OCI-LY7 (cell line): ENCODE results near the gene ATP2A1.

Source experiments
- EZH2phosphoT487 ChIP-seq: fragments of 200-600 bp; sonication (generic); IDR thresholded peaks from 2 replicates; pipeline ENCODE4 v1.6.1; 2018; ENCODE audit warnings: low read depth, borderline replicate concordance, mild to moderate bottlenecking, mixed run types, antibody characterized with exemption, low read length, moderate library complexity, mixed read lengths
- TF ChIP-seq, protein P1 (sequence below): fragments of 200-600 bp; sonication (generic); conservative IDR thresholded peaks from 2 replicates; pipeline ENCODE4 v1.5.1; 2014; ENCODE audit warnings: mild to moderate bottlenecking, antibody characterized with exemption, low read length, moderate library complexity, mixed read lengths

DNA sequence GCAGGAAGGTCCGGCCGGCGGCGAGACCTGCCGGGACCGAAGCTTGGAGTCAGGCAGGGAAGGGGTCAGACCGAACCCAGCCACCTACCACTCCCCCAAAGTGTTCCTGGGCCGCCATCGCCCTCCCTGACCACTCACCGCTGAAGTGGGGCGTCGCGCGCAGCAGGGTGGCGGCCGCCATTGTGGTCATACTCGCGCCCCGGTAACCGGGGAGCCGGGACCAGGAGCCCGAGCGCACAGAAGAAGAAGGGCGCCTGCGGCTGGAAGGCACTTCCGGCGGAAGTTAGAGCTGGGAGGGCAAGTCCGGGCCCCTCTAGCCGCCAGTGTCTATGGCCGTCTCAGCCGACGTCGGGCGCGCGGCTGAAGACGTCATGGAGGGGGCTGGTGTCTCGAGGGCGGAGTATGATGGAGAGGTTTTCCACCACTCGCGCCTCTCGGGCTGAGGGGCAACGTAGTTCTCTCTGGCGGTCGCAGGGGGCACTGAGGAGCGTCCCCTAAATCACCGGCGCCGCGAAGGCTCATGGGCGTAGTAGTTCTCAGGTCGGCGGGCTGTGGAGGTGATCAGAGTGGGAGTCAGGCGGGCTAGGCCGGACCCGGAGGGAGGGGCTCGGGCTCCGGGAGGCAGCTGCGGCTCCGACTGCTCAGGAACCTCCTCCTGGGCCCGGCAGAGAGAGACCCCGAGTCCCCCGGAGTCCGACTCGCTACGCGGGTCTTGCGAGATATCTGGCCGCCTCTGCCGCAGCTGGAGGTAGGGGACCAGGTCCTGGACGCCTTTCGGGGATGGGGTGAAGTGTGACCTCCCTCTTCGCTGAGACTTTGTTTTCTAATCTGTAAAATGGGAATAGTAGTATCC, 32.0 kb upstream of the ATP2A1 start, which contains the start of gene TUFM:
- TF ChIP-seq, protein P1, sequence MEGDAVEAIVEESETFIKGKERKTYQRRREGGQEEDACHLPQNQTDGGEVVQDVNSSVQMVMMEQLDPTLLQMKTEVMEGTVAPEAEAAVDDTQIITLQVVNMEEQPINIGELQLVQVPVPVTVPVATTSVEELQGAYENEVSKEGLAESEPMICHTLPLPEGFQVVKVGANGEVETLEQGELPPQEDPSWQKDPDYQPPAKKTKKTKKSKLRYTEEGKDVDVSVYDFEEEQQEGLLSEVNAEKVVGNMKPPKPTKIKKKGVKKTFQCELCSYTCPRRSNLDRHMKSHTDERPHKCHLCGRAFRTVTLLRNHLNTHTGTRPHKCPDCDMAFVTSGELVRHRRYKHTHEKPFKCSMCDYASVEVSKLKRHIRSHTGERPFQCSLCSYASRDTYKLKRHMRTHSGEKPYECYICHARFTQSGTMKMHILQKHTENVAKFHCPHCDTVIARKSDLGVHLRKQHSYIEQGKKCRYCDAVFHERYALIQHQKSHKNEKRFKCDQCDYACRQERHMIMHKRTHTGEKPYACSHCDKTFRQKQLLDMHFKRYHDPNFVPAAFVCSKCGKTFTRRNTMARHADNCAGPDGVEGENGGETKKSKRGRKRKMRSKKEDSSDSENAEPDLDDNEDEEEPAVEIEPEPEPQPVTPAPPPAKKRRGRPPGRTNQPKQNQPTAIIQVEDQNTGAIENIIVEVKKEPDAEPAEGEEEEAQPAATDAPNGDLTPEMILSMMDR, result peak; percentile 77
- TF ChIP-seq EZH2phosphoT487, result no peak
